ENCODE results near the gene MAP3K13.

DNA sequence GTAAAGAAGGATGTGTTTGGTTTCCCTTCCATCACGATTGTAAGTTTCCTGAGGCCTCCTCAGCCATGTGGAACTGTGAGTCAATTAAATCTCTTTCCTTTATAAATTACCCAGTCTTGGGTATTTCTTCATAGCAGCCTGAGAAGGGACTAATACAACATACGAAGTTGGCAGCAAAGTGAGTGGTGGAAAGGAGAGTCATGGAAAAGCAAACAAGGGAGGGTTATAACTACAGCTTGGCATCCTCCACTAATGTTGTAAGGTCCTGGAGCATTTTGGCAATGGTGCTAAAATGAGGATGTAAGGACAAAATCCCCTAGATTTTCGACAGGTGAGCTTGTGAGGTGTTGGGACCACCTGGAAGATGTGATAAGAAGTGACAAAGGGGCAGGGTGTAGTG is 141.7 kb downstream of the MAP3K13 start:
- TF ChIP-seq, protein P1, sequence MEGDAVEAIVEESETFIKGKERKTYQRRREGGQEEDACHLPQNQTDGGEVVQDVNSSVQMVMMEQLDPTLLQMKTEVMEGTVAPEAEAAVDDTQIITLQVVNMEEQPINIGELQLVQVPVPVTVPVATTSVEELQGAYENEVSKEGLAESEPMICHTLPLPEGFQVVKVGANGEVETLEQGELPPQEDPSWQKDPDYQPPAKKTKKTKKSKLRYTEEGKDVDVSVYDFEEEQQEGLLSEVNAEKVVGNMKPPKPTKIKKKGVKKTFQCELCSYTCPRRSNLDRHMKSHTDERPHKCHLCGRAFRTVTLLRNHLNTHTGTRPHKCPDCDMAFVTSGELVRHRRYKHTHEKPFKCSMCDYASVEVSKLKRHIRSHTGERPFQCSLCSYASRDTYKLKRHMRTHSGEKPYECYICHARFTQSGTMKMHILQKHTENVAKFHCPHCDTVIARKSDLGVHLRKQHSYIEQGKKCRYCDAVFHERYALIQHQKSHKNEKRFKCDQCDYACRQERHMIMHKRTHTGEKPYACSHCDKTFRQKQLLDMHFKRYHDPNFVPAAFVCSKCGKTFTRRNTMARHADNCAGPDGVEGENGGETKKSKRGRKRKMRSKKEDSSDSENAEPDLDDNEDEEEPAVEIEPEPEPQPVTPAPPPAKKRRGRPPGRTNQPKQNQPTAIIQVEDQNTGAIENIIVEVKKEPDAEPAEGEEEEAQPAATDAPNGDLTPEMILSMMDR (IDR thresholded peaks at IDR 0.05; ENCODE audit: low read depth, low read length), result no peak
- TF ChIP-seq EZH2phosphoT487 (IDR thresholded peaks at IDR 0.05; ENCODE audit: low read depth), result no peak
